Measurements from ENCODE around the gene LRMDA.

- TF ChIP-seq EZH2phosphoT487 (IDR thresholded peaks at IDR 0.05; ENCODE audit: borderline replicate concordance, low read depth, low read length) (no peak), CTCF (conservative IDR thresholded peaks at IDR 0.05; ENCODE audit: low read length) (no peak)
These were observed 902.8 kb downstream of the LRMDA start for GRCh38 chr10:76334255-76334654.

Measured in OCI-LY7 (cell line).